ENCODE results near the gene PTPRD. TPM values are rescaled to one million over a fixed set of nuclear protein-coding genes. Genes with fewer than 3 reads are reported as not detected.

Gene PTPRD
- total RNA-seq, 1 experiment from 2014 or later = not detected

GRCh38 chr9:9362332-9362731 lies 1250.5 kb downstream of the PTPRD start:
- Histone ChIP-seq H3K9me3 (ENCODE audit: low read depth, low read length, poor library complexity, severe bottlenecking) (no peaks in the 10 kb centered on the region), H3K27me3 (replicated peaks; ENCODE audit: insufficient read depth, low read depth, low read length, poor library complexity) (no peaks in the 10 kb centered on the region), H3K27ac (ENCODE audit: low read depth, low read length, poor library complexity, severe bottlenecking) (no peak overlapping the region), H3K36me3 (ENCODE audit: insufficient read depth, low read length, poor library complexity, severe bottlenecking) (no peaks in the 10 kb centered on the region), H3K4me3 (ENCODE audit: low read depth, low read length, poor library complexity, severe bottlenecking) (no peak overlapping the region), H3K4me1 (ENCODE audit: insufficient read depth, low read length, poor library complexity, severe bottlenecking) (no peaks in the 10 kb centered on the region)
- ChIA-PET CTCF (no interaction called here), POLR2A (ENCODE audit: low non-redundant PET) (no interaction called here)
- no peak for TF ChIP-seq CTCF (conservative IDR thresholded peaks at IDR 0.05; ENCODE audit: low read depth, low read length)
- no peak for TF ChIP-seq EZH2 (IDR thresholded peaks at IDR 0.05; ENCODE audit: borderline replicate concordance, low read depth, low read length, poor library complexity, severe bottlenecking)
- intact Hi-C loops (cut with micrococcal nuclease; ENCODE audit: unreplicated experiment) = no loop called here
- BruUV-seq (replicated peaks) = no TSS peak
- no peak for DNase-seq (ENCODE audit: low spot score)

- Histone ChIP-seq H3K27ac (ENCODE audit: low read depth, low read length, poor library complexity, severe bottlenecking) (no peak overlapping the region), H3K4me3 (ENCODE audit: low read depth, low read length, poor library complexity, severe bottlenecking) (no peak overlapping the region), H3K9me3 (ENCODE audit: low read depth, low read length, poor library complexity, severe bottlenecking) (no peaks in the 10 kb centered on the region), H3K36me3 (ENCODE audit: insufficient read depth, low read length, poor library complexity, severe bottlenecking) (no peaks in the 10 kb centered on the region), H3K27me3 (replicated peaks; ENCODE audit: insufficient read depth, low read depth, low read length, poor library complexity) (no peaks in the 10 kb centered on the region), H3K4me1 (ENCODE audit: insufficient read depth, low read length, poor library complexity, severe bottlenecking) (no peaks in the 10 kb centered on the region)
- CTCF ChIA-PET = no interaction called here
- TF ChIP-seq CTCF (conservative IDR thresholded peaks at IDR 0.05; ENCODE audit: low read depth, low read length) (peak; percentile 64), EZH2 (IDR thresholded peaks at IDR 0.05; ENCODE audit: borderline replicate concordance, low read depth, low read length, poor library complexity, severe bottlenecking) (no peak)
- POLR2A ChIA-PET (ENCODE audit: low non-redundant PET) = no interaction called here
- DNase-seq (ENCODE audit: low spot score) = peak; percentile 1
- intact Hi-C loops (cut with micrococcal nuclease; ENCODE audit: unreplicated experiment) = no loop called here
- BruUV-seq (replicated peaks) = no TSS peak
Observed at GRCh38 chr9:9352877-9353481, 1259.8 kb downstream of the PTPRD start.

- Histone ChIP-seq H3K4me1 (ENCODE audit: insufficient read depth, low read length, poor library complexity, severe bottlenecking) (no peaks in the 10 kb centered on the region), H3K36me3 (ENCODE audit: insufficient read depth, low read length, poor library complexity, severe bottlenecking) (no peaks in the 10 kb centered on the region), H3K27me3 (replicated peaks; ENCODE audit: insufficient read depth, low read depth, low read length, poor library complexity) (no peaks in the 10 kb centered on the region), H3K9me3 (ENCODE audit: low read depth, low read length, poor library complexity, severe bottlenecking) (no peaks in the 10 kb centered on the region), H3K4me3 (ENCODE audit: low read depth, low read length, poor library complexity, severe bottlenecking) (no peak overlapping the region), H3K27ac (ENCODE audit: low read depth, low read length, poor library complexity, severe bottlenecking) (no peak overlapping the region)
- ChIA-PET CTCF (no interaction called here), POLR2A (ENCODE audit: low non-redundant PET) (no interaction called here)
- no TSS peak for BruUV-seq (replicated peaks)
- no peak for TF ChIP-seq EZH2 (IDR thresholded peaks at IDR 0.05; ENCODE audit: borderline replicate concordance, low read depth, low read length, poor library complexity, severe bottlenecking)
- no peak for TF ChIP-seq CTCF (conservative IDR thresholded peaks at IDR 0.05; ENCODE audit: low read depth, low read length)
- intact Hi-C loops (cut with micrococcal nuclease; ENCODE audit: unreplicated experiment) = no loop called here
- no peak for DNase-seq (ENCODE audit: low spot score)
Observed at GRCh38 chr9:9341203-9341602, 1271.6 kb downstream of the PTPRD start.
